Measurements from ENCODE around the gene SYK.
"Not testable (repeated sequence)": the region's sequence is repeated elsewhere in the genome, so short reads cannot be mapped to it uniquely, and the experiment has no call there.

SYK gene

GRCh38 chr9:90801241-90801972, at the start of gene SYK:
Gene SYK, plus strand, starts transcription at chr9:90801819. Its CDS starts 42,080 bp downstream, at chr9:90843899.
- DNase-seq (ENCODE audit: low read depth in 2 of 2): no peak

GRCh38 chr9:90755514-90756371, 45.9 kb upstream of the SYK start:
- DNase-seq (ENCODE audit: low read depth in 2 of 2): not testable (repeated sequence)

DNA sequence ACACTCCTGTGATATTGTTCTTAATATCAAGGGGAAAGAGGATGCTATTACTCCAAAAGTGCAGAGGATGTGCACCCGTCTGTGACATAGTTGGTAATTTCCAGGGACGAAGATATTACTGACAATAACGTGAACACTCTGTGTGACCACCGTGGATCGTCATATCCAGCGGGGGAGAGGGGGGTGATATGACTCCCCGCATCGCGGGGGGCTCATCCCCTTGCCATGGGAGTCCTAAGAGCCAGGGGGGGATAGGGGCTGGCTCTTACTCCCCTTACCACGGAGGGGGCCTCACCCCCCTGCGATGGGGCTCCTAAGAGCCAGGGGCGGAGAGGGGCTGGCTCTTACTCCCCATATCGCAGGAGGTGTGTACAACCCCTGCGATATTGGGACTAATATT, 41.0 kb upstream of the SYK start:
- not testable (repeated sequence) for DNase-seq (ENCODE audit: low read depth in 2 of 2)

DNA sequence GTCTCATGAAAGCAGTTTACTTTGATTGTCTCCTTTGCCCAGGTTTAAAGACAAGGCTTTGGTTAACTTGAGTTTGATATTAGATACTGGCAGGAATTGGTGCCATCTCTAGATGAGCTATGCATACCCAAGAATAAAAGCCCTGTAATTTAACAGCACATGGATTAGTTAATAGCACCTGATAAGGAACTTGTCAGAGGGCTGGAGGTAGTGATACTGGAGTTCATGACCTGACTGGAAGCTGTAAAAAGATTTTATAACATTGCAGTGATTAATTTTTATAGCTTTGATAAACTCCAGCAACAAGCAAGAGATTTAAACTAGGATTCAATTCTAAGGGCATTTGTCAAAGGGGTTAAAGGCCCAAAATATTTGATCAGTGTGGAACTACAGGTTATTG, 34.9 kb upstream of the SYK start:
- no peak for DNase-seq (ENCODE audit: low read depth in 2 of 2)

GRCh38 chr9:90767523-90768100, 34.0 kb upstream of the SYK start:
- DNase-seq (ENCODE audit: low read depth in 2 of 2): no peak

DNA sequence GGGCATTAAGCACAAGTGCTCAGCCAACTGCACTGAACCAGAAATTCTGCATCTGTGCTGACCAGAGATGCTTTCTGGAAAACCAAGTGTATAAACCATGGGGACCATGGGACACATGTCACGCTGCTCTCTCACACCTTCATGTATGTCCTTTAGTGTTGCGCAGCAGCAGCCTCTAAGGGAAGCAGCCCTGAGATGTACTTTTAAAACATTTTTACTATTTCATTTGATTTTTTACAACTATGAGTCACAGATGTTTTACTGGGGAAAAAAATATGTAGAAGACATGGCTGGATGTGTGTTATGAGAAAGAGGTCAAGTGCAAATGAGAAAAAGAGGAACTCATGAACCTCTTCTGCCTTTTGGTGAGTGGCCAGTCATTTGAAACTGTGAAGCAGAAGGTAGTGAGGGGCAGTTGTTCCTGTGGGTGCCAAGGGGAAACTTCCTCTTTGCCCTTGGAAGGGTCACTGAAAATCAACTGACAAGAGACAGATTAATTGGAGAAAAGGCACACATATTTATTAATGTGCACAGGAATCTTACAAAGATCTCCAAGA, 31.4 kb upstream of the SYK start:
- no peak for DNase-seq (ENCODE audit: low read depth in 2 of 2)

DNA sequence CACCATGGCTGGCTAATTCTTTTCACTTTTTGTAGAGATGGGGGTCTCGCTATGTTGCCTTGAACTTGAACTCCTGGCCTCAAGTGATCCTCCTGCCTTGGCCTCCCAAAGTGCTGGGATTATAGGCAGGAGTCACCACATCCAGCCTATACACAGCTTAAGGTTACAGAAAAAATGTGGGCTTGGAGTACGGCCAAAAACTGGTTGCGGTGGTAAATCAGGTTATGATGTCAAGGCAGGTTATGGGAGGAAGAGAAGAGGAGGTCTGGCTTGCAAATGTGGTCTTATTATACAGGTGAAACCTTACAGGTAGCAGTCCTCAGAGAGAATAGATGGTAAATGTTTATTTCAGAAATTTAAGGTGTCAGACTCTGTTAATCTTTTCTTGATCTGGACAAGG, 30.7 kb upstream of the SYK start:
- DNase-seq (ENCODE audit: low read depth in 2 of 2): no peak

- DNase-seq (ENCODE audit: low read depth in 2 of 2): no peak
Measured at GRCh38 chr9:90772386-90772785, 29.2 kb upstream of the SYK start.

- DNase-seq (ENCODE audit: low read depth in 2 of 2): no peak
Measured at GRCh38 chr9:90773617-90774016, 28.0 kb upstream of the SYK start.

- DNase-seq (ENCODE audit: low read depth in 2 of 2): no peak
Measured at GRCh38 chr9:90774071-90774470, 27.5 kb upstream of the SYK start.

- DNase-seq (ENCODE audit: low read depth in 2 of 2): no peak
Measured at GRCh38 chr9:90774682-90775081, 26.9 kb upstream of the SYK start.

- DNase-seq (ENCODE audit: low read depth in 2 of 2): no peak
Measured at GRCh38 chr9:90775657-90776056, 26.0 kb upstream of the SYK start.

GRCh38 chr9:90778746-90779145, 22.9 kb upstream of the SYK start:
- DNase-seq (ENCODE audit: low read depth in 2 of 2): no peak

GRCh38 chr9:90783552-90783951, 18.1 kb upstream of the SYK start:
- DNase-seq (ENCODE audit: low read depth in 2 of 2): no peak

- no peak for DNase-seq (ENCODE audit: low read depth in 2 of 2)
Measured at GRCh38 chr9:90783964-90784363, 17.7 kb upstream of the SYK start.

GRCh38 chr9:90787771-90788460, 13.7 kb upstream of the SYK start:
- no peak for DNase-seq (ENCODE audit: low read depth in 2 of 2)

DNA sequence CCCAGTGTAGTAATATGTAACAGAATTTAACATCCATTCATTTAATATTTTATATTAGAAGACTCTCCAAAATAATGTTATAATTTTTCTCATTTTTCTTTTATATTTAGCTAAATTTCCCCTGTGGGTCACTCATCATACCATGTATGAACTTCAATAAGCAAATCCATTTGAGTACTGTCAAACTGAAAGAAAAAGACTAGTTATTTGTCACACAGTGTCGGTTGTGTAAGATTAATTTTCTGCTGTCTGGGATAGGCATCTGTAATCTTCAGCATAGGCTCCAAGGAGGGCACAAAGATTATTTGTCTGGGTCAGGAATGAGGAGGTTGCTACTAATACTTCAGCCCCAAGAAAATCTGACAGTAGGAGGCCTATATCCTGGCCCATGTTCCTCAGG, 13.1 kb upstream of the SYK start:
- DNase-seq (ENCODE audit: low read depth in 2 of 2): not testable (repeated sequence)

GRCh38 chr9:90789408-90789807, 12.2 kb upstream of the SYK start:
- no peak for DNase-seq (ENCODE audit: low read depth in 2 of 2)

DNA sequence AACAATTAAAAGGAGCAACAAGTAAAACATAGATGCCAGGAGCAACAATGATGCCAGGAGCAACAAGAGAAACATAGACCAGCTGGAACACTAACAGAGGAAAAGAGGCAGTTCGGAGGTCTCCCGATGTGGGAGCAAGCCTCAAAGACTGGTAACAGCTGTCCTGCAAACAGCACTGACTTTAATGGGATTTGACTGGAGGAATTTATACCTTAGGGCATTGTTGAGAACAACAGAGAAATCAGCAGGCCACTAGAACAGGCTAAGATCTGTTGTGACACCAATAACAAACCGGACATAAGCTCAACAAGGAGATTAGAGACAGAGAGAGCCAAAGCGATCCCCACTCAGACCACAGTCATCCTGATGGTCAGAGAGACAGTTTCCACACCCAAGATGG, 11.8 kb upstream of the SYK start:
- DNase-seq (ENCODE audit: low read depth in 2 of 2): no peak

GRCh38 chr9:90793024-90793423, 8.6 kb upstream of the SYK start:
- DNase-seq (ENCODE audit: low read depth in 2 of 2): not testable (repeated sequence)

DNA sequence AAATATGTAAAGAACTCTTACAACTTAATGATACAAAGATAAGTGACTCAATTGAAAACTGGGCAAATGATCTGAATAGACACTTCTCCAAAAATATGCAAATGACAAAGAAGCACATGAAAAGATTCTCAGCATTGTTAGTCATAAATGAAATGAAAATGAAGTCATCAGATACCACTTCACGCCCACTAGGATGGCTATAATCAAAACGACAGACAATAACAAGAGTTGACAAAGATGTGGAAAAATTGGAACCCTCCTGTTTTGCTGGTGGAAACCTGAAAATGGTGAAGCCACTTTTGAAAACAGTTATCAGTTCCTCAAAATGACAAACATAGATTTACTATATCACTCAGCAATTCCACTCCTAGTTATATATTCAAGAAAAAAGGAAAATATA, 7.9 kb upstream of the SYK start:
- no peak for DNase-seq (ENCODE audit: low read depth in 2 of 2)

DNA sequence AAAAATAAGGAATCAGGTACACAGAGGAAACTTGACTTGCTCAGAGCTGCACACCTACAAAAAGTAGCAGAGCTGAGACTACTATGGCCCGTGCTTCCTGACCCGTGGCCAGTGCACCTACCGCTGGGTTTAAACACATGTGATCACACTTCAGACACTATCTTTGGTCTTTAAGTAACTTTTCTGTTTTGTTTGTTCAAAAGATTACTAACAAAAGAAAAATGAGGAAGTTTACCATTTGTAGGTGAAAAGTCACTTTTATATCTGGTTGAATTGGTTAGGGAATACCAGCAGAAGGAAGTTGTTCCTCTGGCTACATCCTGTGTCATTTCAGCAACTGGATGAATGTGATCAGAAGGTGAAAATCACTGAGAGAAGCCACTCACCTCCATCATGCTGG, 6.5 kb upstream of the SYK start:
- no peak for DNase-seq (ENCODE audit: low read depth in 2 of 2)

Measured in stimulated activated CD8-positive, alpha-beta memory T cell treated with anti-CD3 and anti-CD28 coated beads, Interleukin-7, amount 100 ng/mL, for 1 hour (primary cell).